HG03103 (cell line): ENCODE results near the gene NAPG.
"Not testable (repeated sequence)": the region's sequence is repeated elsewhere in the genome, so short reads cannot be mapped to it uniquely, and the experiment has no call there.

Source experiments
- ATAC-seq: cut with Tn5 transposase; IDR thresholded peaks from one replicate; pipeline ENCODE4 v1.9.1; 2021; ENCODE audit warnings: low read depth; ENCODE audit not compliant: unreplicated experiment

Gene NAPG

GRCh38 chr18:10525697-10526560, at the start of gene NAPG:
TSS of gene NAPG (plus strand) at chr18:10526027. CDS start at chr18:10526103, 76 bp downstream.
- ATAC-seq = peak; percentile 65

DNA sequence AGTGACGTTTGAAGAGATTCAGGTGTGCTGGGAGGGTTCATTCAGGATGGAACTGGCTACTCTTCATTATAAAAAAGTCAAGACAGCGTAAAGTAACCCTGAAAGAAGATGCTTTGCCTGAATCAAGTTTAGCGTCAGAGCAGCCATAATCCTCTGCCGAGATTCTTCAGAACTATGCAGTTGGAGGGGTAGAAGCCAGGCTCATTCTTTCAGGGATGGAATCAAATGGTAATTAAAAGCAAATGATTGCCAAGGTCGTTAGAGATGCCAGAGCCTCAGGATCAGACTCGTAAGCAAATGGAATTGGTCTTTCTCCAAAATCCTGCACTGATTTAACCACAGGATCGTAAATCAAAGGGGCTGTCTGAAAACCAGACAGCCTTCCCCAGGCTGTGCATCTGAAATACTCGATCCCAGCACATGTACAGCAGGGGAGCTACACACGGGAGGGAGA, 49.5 kb upstream of the NAPG start:
- ATAC-seq = no peak

- ATAC-seq = no peak
Measured at GRCh38 chr18:10477121-10477862, 48.5 kb upstream of the NAPG start.

DNA sequence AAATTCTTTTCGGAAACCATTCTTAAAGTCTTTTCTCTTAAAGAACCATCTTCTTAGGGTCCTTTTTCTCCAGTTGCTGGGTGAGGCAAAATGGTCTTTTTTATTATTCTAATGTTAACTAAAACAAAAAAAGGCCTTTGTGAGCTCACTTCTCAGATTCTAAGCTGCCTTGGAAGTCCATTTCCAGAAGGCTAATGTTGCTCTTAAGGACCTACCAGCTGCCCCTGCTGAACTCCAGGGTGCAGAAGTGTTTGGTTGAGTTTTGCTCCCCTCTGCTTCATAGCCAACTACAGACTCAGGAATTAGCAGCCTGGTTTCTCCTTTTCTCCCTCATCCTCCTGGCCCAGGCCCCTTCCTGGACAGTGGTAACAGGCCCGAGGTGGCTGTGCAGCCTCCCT, 48.0 kb upstream of the NAPG start:
- ATAC-seq = no peak

GRCh38 chr18:10481831-10482230, 44.0 kb upstream of the NAPG start:
- no peak for ATAC-seq

DNA sequence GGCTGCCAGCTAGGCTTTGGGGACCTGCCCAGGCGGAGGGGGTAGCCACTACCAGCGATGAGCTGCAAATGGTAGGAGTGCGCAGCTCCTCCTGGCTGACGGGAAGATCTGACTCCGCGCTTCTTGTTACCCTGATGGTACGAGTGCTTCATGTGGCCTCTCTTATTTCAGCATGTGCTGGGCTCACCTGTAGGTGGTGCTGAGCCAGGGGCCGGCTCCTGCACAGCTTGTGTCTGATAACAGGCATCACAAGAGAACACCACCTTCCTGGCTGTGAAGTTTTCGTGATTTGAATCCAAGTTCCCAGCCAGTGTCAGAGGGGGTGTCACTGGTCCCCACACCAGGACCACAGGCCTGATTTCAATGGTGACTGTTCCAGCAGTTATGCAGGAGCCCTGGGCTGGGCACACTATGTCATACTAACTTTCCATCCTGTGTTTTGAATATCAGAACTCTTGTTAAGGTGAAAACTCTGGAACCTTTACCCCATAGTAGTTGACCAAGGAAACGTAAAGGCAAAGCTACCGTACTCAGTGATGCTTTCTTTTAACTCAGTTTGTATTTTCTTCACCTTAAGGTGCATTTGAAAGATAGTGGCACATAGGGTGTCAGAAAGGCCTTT, 43.4 kb upstream of the NAPG start:
- no peak for ATAC-seq

DNA sequence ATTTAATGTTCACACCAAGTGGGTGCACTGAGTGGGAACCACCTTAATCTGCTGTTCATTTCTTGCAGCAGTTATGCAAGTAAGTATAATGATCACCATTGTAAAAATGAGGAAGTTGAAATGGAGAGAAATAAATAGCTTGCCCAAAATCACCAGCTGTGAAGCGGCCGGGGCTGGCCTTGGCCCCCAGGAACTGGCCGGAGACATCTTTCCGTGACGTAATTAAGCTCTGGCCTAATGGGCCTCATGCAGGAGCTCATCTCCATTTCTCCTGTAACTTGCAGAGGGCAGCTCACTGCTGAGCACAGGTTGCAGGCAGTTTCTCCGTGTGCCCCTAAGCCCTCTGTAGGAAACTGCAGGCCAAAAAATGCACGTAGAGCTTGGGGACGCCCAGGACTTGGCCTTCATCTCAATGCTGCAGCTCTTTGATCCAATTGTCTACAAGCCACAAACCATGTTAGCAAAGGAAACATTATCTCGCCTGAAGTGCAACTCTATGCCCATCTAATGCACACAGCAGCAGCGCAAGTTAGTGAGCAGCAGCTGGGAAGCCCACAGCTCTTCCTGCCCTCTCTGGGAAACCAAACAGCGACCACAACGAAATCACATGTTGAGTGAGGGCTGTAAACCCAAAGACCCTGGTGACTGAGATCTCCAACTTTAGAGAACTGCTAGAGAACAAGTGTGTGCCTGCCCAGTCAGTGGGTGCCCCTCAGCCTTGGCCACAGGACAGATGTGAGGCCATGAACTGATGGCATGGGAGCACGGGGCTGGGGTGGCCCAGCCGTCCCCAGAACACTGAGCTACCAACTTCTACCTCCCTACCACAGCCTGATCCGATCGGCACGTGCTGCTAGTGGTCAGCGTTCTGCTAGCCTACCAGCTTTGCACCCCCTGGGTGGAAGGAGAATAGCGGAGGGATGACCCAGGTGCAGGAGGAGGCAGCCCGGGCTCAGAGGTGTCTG, 42.6 kb upstream of the NAPG start:
- peak; percentile 69 for ATAC-seq

- no peak for ATAC-seq
Measured at GRCh38 chr18:10485475-10485874, 40.4 kb upstream of the NAPG start.

GRCh38 chr18:10486362-10486761, 39.5 kb upstream of the NAPG start:
- ATAC-seq = no peak

GRCh38 chr18:10487154-10487553, 38.7 kb upstream of the NAPG start:
- ATAC-seq = no peak

DNA sequence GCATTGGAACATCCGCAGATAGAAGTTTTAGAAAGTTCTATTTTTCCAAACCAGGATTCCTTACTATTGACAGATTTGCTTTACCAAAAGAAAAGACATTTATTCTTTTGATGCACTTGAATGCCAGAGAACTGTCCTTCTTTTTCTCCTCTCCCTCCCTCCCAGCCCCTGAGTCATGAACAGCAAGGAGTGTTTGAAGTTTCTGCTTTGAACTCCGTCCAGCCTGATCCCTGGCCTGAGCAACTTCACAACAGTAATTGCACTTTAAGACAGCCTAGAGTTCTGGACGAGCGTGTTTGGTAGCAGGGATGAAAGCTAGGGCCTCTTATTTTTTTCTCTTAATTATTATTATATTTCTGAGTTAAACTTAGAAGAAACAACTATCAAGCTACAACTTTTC, 37.8 kb upstream of the NAPG start:
- no peak for ATAC-seq

DNA sequence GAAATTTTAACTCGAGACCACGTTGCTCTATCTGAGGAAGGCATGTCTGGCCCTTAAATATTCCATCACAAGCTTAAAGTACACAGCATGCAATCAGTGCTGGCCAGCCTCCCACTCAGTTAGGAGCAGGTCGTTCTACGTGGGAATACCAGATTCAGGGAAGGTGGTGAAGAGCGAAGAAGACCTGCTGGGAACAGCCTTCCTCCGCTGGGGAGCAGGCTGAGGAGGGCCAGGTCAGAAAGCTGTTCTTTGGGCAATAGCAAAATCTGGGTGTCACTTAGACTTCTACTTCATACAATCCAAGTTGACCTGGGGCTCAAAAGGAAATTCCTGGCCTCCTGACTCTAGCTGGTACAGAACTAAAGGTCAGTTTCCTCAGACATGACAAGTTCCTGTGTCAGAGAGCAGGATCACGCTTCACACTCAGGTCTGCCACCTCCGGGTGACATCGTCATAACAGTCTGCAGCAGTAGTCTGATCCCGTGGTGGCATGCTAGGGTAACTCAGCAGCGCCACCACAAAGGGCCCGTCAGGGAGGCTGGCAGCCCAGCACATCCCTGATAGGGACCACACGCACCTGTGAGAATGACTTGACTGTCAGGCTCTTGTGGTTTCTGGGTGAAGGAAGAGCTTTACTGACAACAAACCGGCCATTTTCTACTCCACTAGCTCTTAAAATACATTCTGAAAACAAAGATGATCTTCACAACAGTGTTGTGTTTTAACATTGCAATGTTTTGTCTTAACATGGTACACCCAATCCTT, 35.2 kb upstream of the NAPG start:
- ATAC-seq = peak; percentile 94

DNA sequence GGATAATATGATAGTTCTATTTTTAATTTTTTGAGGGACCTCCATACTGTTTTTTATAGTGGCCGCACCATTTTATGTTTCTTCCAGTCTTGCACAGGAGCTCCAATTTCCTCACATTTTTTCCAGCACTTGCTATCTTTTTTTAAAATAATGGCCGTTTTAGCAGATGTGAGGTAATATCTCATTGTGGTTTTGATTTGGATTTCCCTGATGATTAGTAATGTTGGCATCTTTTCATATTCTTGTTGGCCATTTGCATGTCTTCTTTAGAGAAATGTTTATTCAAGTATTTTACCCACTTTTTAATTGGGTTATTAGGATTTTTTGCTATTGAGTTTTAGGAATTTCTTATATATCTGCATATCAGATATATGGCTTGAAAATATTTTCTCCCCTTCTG, 29.9 kb upstream of the NAPG start:
- no peak for ATAC-seq

- ATAC-seq = no peak
Measured at GRCh38 chr18:10497206-10497749, 28.5 kb upstream of the NAPG start.

DNA sequence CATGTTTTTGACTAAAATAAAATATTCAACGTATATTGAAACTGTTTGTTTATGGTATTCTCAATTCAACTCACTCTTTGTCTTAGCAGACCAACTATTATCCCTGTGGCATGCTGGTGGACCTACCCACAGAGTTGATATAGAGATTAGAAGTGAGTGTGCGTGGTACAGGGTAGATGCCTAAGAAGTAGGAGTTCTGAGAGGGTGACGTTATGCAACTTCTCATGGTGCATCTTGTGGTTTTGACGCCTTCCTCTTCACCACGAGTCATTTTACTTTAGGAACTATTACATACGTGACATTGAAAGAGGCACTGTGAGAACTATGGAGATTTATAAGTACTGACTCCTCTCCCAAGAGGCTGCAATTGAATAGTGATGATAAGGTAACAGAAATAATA, 26.6 kb upstream of the NAPG start:
- ATAC-seq = no peak

- ATAC-seq = no peak
Measured at GRCh38 chr18:10500038-10500437, 25.8 kb upstream of the NAPG start.

- no peak for ATAC-seq
Measured at GRCh38 chr18:10504723-10505122, 21.1 kb upstream of the NAPG start.

GRCh38 chr18:10505892-10506291, 19.9 kb upstream of the NAPG start:
- ATAC-seq = not testable (repeated sequence)

- no peak for ATAC-seq
Measured at GRCh38 chr18:10508591-10508990, 17.2 kb upstream of the NAPG start.
